Loucy (cell line): Measurements from ENCODE around the gene PNPLA6.

Experiments used
- H2AFZ ChIP-seq: fragments of 200-600 bp; sonication (generic); 2 replicates; pipeline ENCODE4 v1.6.0; 2016; ENCODE audit warnings: antibody characterized with exemption, mild to moderate bottlenecking, low read length, moderate library complexity
- H3F3A ChIP-seq: fragments of 200-600 bp; 2 replicates; pipeline ENCODE4 v1.6.0; 2016; ENCODE audit warnings: antibody characterized with exemption, low read depth, mild to moderate bottlenecking
- H3K27me3 ChIP-seq: fragments of 200-600 bp; sonication (generic); 2 replicates; pipeline ENCODE4 v1.6.1; 2014; ENCODE audit warnings: low read length, mild to moderate bottlenecking; ENCODE audit not compliant: insufficient read depth, poor library complexity, severe bottlenecking
- H3K36me3 ChIP-seq: fragments of 200-600 bp; sonication (generic); 2 replicates; pipeline ENCODE4 v1.6.1; 2016; ENCODE audit warnings: low read length; ENCODE audit not compliant: insufficient read depth
- H3K4me1 ChIP-seq: fragments of 200-600 bp; sonication (generic); 2 replicates; pipeline ENCODE4 v1.5.1; 2014; ENCODE audit warnings: low read length, mild to moderate bottlenecking; ENCODE audit not compliant: insufficient read depth, poor library complexity, severe bottlenecking
- H3K4me2 ChIP-seq: fragments of 200-600 bp; sonication (generic); 2 replicates; pipeline ENCODE4 v1.6.0; 2014; ENCODE audit warnings: antibody characterized with exemption, low read length, low read depth, mild to moderate bottlenecking; ENCODE audit not compliant: poor library complexity, severe bottlenecking
- H3K4me3 ChIP-seq: fragments of 200-600 bp; sonication (generic); 2 replicates; pipeline ENCODE4 v1.5.1; 2014; ENCODE audit warnings: low read length, mild to moderate bottlenecking, mixed read lengths; ENCODE audit not compliant: poor library complexity, severe bottlenecking
- H3K79me2 ChIP-seq: fragments of 200-600 bp; sonication (generic); 2 replicates; pipeline ENCODE4 v1.6.1; 2014; ENCODE audit warnings: low read length; ENCODE audit not compliant: insufficient read depth
- H3K9ac ChIP-seq: fragments of 200-600 bp; sonication (generic); 2 replicates; pipeline ENCODE4 v1.6.0; 2014; ENCODE audit warnings: mild to moderate bottlenecking, low read depth, low read length, moderate library complexity; ENCODE audit not compliant: poor library complexity, severe bottlenecking
- H3K9me2 ChIP-seq: fragments of 200-600 bp; sonication (generic); replicated peaks from 2 replicates; pipeline ENCODE4 v1.6.1; 2016; ENCODE audit warnings: low read depth, low read length, mixed read lengths
- H3K9me3 ChIP-seq: fragments of 200-600 bp; sonication (generic); 2 replicates; pipeline ENCODE4 v1.6.1; 2014; ENCODE audit warnings: mild to moderate bottlenecking, antibody characterized with exemption, low read length, low read depth; ENCODE audit not compliant: insufficient read depth
- H4K20me1 ChIP-seq: fragments of 200-600 bp; sonication (generic); 2 replicates; pipeline ENCODE4 v1.6.0; 2014; ENCODE audit warnings: antibody characterized with exemption, low read length, mild to moderate bottlenecking; ENCODE audit not compliant: insufficient read depth, poor library complexity, severe bottlenecking
- CTCF ChIP-seq: fragments of 200-600 bp; sonication (generic); conservative IDR thresholded peaks from 2 replicates; pipeline ENCODE4 v1.5.1; 2014; ENCODE audit warnings: mild to moderate bottlenecking, antibody characterized with exemption, low read length
- EZH2phosphoT487 ChIP-seq: fragments of 200-600 bp; IDR thresholded peaks from 2 replicates; pipeline ENCODE4 v1.6.1; 2018; ENCODE audit warnings: antibody characterized with exemption, mild to moderate bottlenecking, moderate library complexity, borderline replicate concordance

The PNPLA6 gene

GRCh38 chr19:7529246-7529600, 6.3 kb upstream of the PNPLA6 start:
- Histone ChIP-seq H3K4me1 (no peaks in the 10 kb centered on the region), H3K9me2 (no peaks in the 10 kb centered on the region), H3K27me3 (no peaks in the 10 kb centered on the region), H2AFZ (no peak overlapping the region), H3K9ac (no peak overlapping the region), H4K20me1 (no peaks in the 10 kb centered on the region), H3F3A (no peaks in the 10 kb centered on the region), H3K79me2 (no peaks in the 10 kb centered on the region), H3K9me3 (no peaks in the 10 kb centered on the region), H3K4me2 (no peak overlapping the region), H3K4me3 (no peak overlapping the region), H3K36me3 (no peaks in the 10 kb centered on the region)
- TF ChIP-seq CTCF (no peak), EZH2phosphoT487 (no peak)

GRCh38 chr19:7529610-7530490, 5.7 kb upstream of the PNPLA6 start:
- Histone ChIP-seq H3K9me3 (no peaks in the 10 kb centered on the region), H3K4me2 (no peak overlapping the region), H3K79me2 (no peaks in the 10 kb centered on the region), H3K9me2 (no peaks in the 10 kb centered on the region), H4K20me1 (no peaks in the 10 kb centered on the region), H3F3A (no peaks in the 10 kb centered on the region), H3K27me3 (no peaks in the 10 kb centered on the region), H3K4me3 (no peak overlapping the region), H2AFZ (no peak overlapping the region), H3K4me1 (no peaks in the 10 kb centered on the region), H3K36me3 (no peaks in the 10 kb centered on the region), H3K9ac (no peak overlapping the region)
- TF ChIP-seq EZH2phosphoT487 (no peak), CTCF (no peak)

- peak overlapping the region; percentile 89 for H3K4me3 ChIP-seq
- H3K9me2 ChIP-seq = no peaks in the 10 kb centered on the region
- no peaks in the 10 kb centered on the region for H3K79me2 ChIP-seq
- H4K20me1 ChIP-seq = no peaks in the 10 kb centered on the region
- no peaks in the 10 kb centered on the region for H3K36me3 ChIP-seq
- peak overlapping the region; percentile 98 for H3K4me2 ChIP-seq
- H3K9ac ChIP-seq = peak overlapping the region; percentile 82
- TF ChIP-seq CTCF (no peak), EZH2phosphoT487 (no peak)
- H3K27me3 ChIP-seq = no peaks in the 10 kb centered on the region
- no peaks in the 10 kb centered on the region for H3K4me1 ChIP-seq
- no peaks in the 10 kb centered on the region for H3F3A ChIP-seq
- H2AFZ ChIP-seq = peak overlapping the region; percentile 81
- no peaks in the 10 kb centered on the region for H3K9me3 ChIP-seq
These were observed 2.1 kb upstream of the PNPLA6 start for GRCh38 chr19:7533281-7533885.
